Brain microvascular endothelial cell (primary cell): ENCODE results near the gene NEK9.
A peak's percentile ranks its signal among the peaks of the same experiment; 100 is the strongest.

Source experiments
- DNase-seq: peaks from one replicate; pipeline ENCODE4 v3.0.0-alpha.2; 2020
- H3K27ac ChIP-seq: fragments of 250-450 bp; sonication (Bioruptor Pico); 2 replicates; pipeline ENCODE4 v1.5.1; 2020; ENCODE audit warnings: mild to moderate bottlenecking, moderate library complexity
- H3K27me3 ChIP-seq: fragments of 250-450 bp; sonication (Bioruptor Pico); replicated peaks from 2 replicates; pipeline ENCODE4 v1.5.1; 2020; ENCODE audit warnings: mild to moderate bottlenecking
- H3K36me3 ChIP-seq: fragments of 250-450 bp; sonication (Bioruptor Pico); replicated peaks from 2 replicates; pipeline ENCODE4 v1.5.1; 2020; ENCODE audit warnings: mild to moderate bottlenecking
- H3K4me3 ChIP-seq: 2 replicates; pipeline ENCODE4 v1.5.1; 2011; ENCODE audit warnings: low read depth, mild to moderate bottlenecking, control low read depth, low read length, moderate library complexity
- CTCF ChIP-seq: IDR thresholded peaks from 2 replicates; pipeline ENCODE4 v1.5.1; 2011; ENCODE audit warnings: low read depth, mild to moderate bottlenecking, moderate library complexity, low read length, control low read depth, inconsistent platforms; ENCODE audit errors: missing control alignments
- in situ Hi-C: cut with HindIII; loops from 2 replicates; pipeline ENCODE4 v1.10.0; 2017; ENCODE audit warnings: low sequenced_read_pairs, low pct_ligation_motif_present

The NEK9 gene

GRCh38 chr14:75046899-75047298 lies 79.9 kb downstream of the NEK9 start:
- in situ Hi-C loops = no loop called here
- no peaks in the 10 kb centered on the region for H3K36me3 ChIP-seq
- H3K27me3 ChIP-seq = no peaks in the 10 kb centered on the region
- DNase-seq = no peak
- no peak overlapping the region for H3K4me3 ChIP-seq
- H3K27ac ChIP-seq = no peak overlapping the region
- TF ChIP-seq CTCF = no peak

GRCh38 chr14:75046275-75046674 lies 80.6 kb downstream of the NEK9 start:
- H3K27me3 ChIP-seq = no peaks in the 10 kb centered on the region
- no peak for TF ChIP-seq CTCF
- in situ Hi-C loops = no loop called here

GRCh38 chr14:75044752-75045151 lies 82.1 kb downstream of the NEK9 start:
- Histone ChIP-seq H3K27me3 (no peaks in the 10 kb centered on the region), H3K36me3 (no peaks in the 10 kb centered on the region), H3K27ac (no peak overlapping the region), H3K4me3 (no peak overlapping the region)
- in situ Hi-C loops = no loop called here
- DNase-seq = no peak
- TF ChIP-seq CTCF = no peak

More at GRCh38 chr14:75046275-75046674, 80.6 kb downstream of the NEK9 start:
- no peak for DNase-seq
- Histone ChIP-seq H3K27ac (no peak overlapping the region), H3K4me3 (no peak overlapping the region), H3K36me3 (no peaks in the 10 kb centered on the region)

DNA sequence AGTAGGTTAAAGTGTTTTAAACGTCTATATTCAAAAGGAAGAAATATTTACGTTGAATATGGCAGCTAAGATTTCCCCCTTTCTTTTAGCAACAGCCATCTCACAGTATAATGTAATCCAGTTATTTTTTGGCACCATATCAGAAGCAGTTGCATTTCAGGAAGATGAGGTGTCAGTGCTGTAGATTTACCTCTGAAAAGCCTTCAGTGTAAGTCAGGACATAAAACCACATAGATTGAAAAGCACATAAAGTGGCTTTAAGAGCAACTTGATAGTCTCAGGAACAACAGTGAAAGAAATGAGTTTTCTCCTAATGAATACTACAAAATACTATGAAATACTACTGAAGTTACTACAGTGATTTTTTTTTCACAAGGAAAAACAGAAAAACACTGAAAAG lies 82.5 kb downstream of the NEK9 start:
- in situ Hi-C loops = no loop called here
- no peaks in the 10 kb centered on the region for H3K36me3 ChIP-seq
- no peak overlapping the region for H3K4me3 ChIP-seq
- no peaks in the 10 kb centered on the region for H3K27me3 ChIP-seq
- TF ChIP-seq CTCF = no peak
- DNase-seq = peak; percentile 44
- H3K27ac ChIP-seq = no peak overlapping the region

GRCh38 chr14:75042035-75042434 lies 84.8 kb downstream of the NEK9 start:
- DNase-seq = no peak
- TF ChIP-seq CTCF = no peak
- no peak overlapping the region for H3K4me3 ChIP-seq
- H3K36me3 ChIP-seq = peaks cover 3% of the 10 kb centered on the region
- H3K27ac ChIP-seq = no peak overlapping the region
- in situ Hi-C loops = no loop called here
- H3K27me3 ChIP-seq = no peaks in the 10 kb centered on the region

DNA sequence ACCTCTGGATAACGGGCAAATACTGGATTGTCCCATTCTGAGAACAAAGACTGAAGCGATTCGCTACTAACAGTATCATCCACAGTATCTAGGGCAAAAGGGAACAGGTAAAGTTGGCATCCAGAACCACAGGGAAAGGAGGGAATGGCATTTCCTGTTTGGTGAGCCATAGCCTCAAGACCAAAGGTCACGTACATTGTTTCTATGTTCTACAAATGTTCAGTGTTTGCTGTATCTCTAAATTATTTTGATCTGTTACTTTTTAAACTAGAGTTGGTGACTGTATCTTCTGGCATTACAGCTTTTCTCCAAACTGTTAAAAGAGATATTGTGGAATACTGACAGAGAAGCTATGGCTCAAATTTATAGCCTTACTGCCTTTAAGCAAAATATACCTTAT lies 85.2 kb downstream of the NEK9 start:
- Histone ChIP-seq H3K36me3 (peaks cover 3% of the 10 kb centered on the region), H3K27ac (no peak overlapping the region), H3K4me3 (no peak overlapping the region), H3K27me3 (no peaks in the 10 kb centered on the region)
- no peak for TF ChIP-seq CTCF
- in situ Hi-C loops = no loop called here
- DNase-seq = no peak
